Stimulated activated CD8-positive, alpha-beta memory T cell treated with anti-CD3 and anti-CD28 coated beads, Interleukin-12 subunit alpha, Interleukin-12 subunit beta, amount 100 ng/mL, for 24 hours (primary cell): ENCODE data around the gene B3GNT7.
"Not testable (repeated sequence)": the region's sequence is repeated elsewhere in the genome, so short reads cannot be mapped to it uniquely, and the experiment has no call there.

Experiments used
- DNase-seq: peaks from one replicate; pipeline ENCODE4 v3.0.0-alpha.2; 2020; ENCODE audit errors: extremely low read depth

Gene B3GNT7

DNA sequence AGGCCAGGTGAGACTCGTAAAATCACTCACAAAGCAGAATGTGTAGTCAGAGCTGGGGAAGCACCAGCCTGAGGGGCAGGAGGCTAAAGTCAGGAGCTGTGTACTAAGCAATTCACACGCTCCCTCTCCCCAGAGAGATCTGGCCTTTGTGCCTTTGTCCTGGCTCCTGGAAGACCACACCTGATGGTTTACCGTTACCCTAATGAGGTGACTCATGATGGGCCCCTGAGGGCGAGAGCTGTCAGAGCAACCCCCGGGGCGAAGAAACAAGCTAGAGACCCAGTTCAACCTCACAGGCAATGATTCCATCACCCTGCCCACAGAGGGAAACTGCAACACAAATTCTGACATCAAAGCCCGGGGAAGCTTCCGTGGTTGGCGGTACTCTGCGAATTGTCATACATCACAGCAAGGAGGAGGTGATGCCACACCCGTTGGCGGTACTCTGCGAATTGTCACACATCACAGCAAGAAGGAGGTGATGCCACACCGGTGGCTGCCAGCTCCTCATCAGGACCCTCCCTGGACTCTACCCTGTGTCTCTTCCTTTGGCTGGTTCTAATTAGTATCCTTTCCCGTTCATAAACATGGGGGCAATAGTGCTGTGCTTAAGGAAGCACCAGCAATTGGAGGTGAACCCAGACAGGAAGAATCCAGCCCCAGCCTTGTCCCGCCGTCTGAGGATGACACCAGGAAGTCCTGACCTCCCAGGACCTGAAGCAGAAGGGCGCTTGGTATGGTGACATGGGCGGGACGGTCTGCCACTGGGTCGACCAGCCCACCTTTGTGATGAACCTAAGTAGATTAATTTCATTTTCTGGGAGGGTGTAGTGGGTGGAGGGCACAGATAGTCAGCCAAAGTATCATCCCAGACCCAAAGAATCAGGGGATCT lies 30.5 kb downstream of the B3GNT7 start:
- DNase-seq = no peak

- no peak for DNase-seq
Measured at GRCh38 chr2:231427116-231427515, 31.6 kb downstream of the B3GNT7 start.

DNA sequence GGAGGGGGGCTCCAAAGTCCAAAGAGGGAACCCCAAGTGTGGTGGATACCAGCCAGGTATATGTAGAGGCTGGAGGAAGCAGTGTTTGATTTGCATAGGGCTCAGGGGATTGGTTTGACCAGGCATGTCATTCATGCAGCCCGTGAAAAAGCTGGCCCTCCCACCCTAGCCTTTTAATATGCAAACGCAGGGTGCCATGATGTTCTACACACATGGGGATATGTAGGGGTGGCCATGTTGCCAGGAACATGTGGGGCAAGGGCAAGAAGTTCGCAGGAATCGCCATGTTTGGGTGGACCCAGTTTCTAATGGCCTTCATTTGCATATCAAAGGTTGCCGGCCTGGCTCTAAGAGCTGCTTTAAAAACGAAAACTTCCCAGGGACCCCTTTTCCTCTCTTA lies 33.6 kb downstream of the B3GNT7 start:
- no peak for DNase-seq

DNA sequence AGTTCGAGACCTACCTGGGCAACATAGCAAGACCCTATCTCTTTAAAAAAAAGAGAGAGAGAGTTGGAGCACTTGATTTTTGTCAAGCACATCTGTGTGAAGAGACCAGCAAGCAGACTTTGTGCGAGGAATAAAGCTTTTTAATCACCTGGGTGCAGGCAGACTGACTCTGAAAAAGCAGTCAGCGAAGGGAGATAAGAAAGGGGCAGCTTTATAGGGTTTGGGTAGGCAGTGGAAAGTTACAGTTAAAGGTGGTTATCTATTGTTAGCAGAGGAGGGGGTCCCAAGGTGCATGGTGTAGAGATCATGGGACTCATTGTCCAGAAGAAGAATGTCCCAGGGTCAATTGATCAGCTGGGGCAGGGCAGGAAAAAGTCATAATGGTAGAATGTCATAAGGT lies 34.4 kb downstream of the B3GNT7 start:
- DNase-seq = no peak

GRCh38 chr2:231430437-231430836 lies 34.9 kb downstream of the B3GNT7 start:
- not testable (repeated sequence) for DNase-seq

GRCh38 chr2:231431606-231432005 lies 36.1 kb downstream of the B3GNT7 start:
- DNase-seq = no peak

- no peak for DNase-seq
Measured at GRCh38 chr2:231433990-231434389, 38.5 kb downstream of the B3GNT7 start.

- DNase-seq = no peak
Measured at GRCh38 chr2:231436957-231437356, 41.4 kb downstream of the B3GNT7 start.

- no peak for DNase-seq
Measured at GRCh38 chr2:231449503-231450054, 54.1 kb downstream of the B3GNT7 start.

DNA sequence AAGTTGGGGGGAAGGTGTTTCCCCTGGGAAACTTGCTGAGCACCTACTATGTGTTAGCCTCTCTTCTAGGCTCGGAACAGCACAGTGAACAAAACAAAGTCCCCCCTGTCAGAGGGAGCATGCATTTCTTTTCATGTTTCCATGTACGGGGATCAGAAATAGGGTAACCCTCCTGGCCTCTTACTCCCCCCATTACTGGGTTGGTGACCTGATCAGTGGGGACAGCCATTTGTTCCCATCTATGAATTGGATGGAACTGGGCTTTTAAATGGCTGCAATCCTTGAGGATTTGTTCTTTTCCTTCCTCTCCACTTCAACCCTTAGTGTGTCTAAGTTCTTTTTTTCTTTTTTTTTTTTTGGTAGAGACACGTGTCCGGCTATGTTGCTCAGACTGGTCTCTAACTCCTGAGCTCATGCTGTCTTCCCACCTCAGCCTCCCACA lies 55.1 kb downstream of the B3GNT7 start:
- no peak for DNase-seq
